Caco-2 (cell line): Measurements from ENCODE around the gene HRH4. TPM values are rescaled to one million over a fixed set of nuclear protein-coding genes. Genes with fewer than 3 reads are reported as not detected.

Experiments
- BruUV-seq: library from RNA; stranded (reverse); fragments of 400-500 nt; replicated peaks from 2 replicates; lab custom pipeline; 2021; lab: Mats Ljungman, UMichigan
- CTCF ChIA-PET: fragments of 300-600 bp; sonication (Branson Sonifier 250); formaldehyde crosslinking; loops from one replicate; lab custom pipeline; 2022; ENCODE audit warnings: antibody characterized with exemption; lab: Charles Lee
- POLR2A ChIA-PET: fragments of 300-600 bp; sonication (Branson Sonifier 250); formaldehyde crosslinking; loops from one replicate; lab custom pipeline; 2022; ENCODE audit warnings: antibody characterized with exemption; lab: Charles Lee
- DNase-seq, 2 experiments: peaks; one replicate each; pipeline versions ENCODE4 v3.0.0 to v3.0.0-alpha.2; 2020 to 2022
- H3K27me3 ChIP-seq: replicated peaks from 2 replicates; pipeline ENCODE4 v1.6.0; 2011; ENCODE audit warnings: low read length; ENCODE audit not compliant: control insufficient read depth, insufficient read depth
- H3K36me3 ChIP-seq: 2 replicates; pipeline ENCODE4 v1.5.1; 2011; ENCODE audit warnings: low read length; ENCODE audit not compliant: control insufficient read depth, insufficient read depth
- H3K4me1 ChIP-seq: fragments of 250-450 bp; sonication (Bioruptor Pico); 2 replicates; pipeline ENCODE4 v1.5.1; 2020; ENCODE audit warnings: mild to moderate bottlenecking
- H3K4me3 ChIP-seq: 2 replicates; pipeline ENCODE4 v1.5.1; 2011; ENCODE audit warnings: low read depth, mild to moderate bottlenecking, control low read depth, low read length
- H3K9me3 ChIP-seq: fragments of 250-450 bp; sonication (Bioruptor Pico); 2 replicates; pipeline ENCODE4 v1.5.1; 2020; ENCODE audit warnings: mild to moderate bottlenecking, moderate library complexity
- H3K27ac Mint-ChIP-seq: one replicate; pipeline ENCODE4 v1.8.0; 2022; ENCODE audit warnings: mixed read lengths; ENCODE audit not compliant: unreplicated experiment
- H3K27me3 Mint-ChIP-seq: one replicate; pipeline ENCODE4 v1.8.0; 2022; ENCODE audit warnings: mixed read lengths; ENCODE audit not compliant: insufficient read depth, unreplicated experiment
- H3K36me3 Mint-ChIP-seq: one replicate; pipeline ENCODE4 v1.8.0; 2022; ENCODE audit warnings: mild to moderate bottlenecking, mixed read lengths; ENCODE audit not compliant: insufficient read depth, unreplicated experiment
- H3K4me1 Mint-ChIP-seq: one replicate; pipeline ENCODE4 v1.8.0; 2022; ENCODE audit warnings: low read depth, mixed read lengths; ENCODE audit not compliant: unreplicated experiment
- H3K4me3 Mint-ChIP-seq: one replicate; pipeline ENCODE4 v1.8.0; 2022; ENCODE audit warnings: mild to moderate bottlenecking, moderate library complexity, mixed read lengths; ENCODE audit not compliant: unreplicated experiment
- H3K9me3 Mint-ChIP-seq: one replicate; pipeline ENCODE4 v1.8.0; 2022; ENCODE audit warnings: mixed read lengths; ENCODE audit not compliant: unreplicated experiment
- CTCF ChIP-seq, 2 experiments: fragments of 200-600 bp in 1 of 2; IDR thresholded peaks; 1 replicate in 1 of 2; 2 replicates in 1 of 2; pipeline versions ENCODE4 v1.5.1 to v1.8.0; 2011 to 2022; ENCODE audit warnings: antibody characterized with exemption in 1 of 2, control low read depth in 1 of 2, inconsistent platforms in 1 of 2, low read depth in 1 of 2, low read length in 1 of 2, mild to moderate bottlenecking in 1 of 2, moderate library complexity in 1 of 2; ENCODE audit not compliant: insufficient read depth in 1 of 2, severe bottlenecking in 1 of 2, unreplicated experiment in 1 of 2
- intact Hi-C: fragments of 100-400 bp; cut with micrococcal nuclease; formaldehyde crosslinking; loops from one replicate; pipeline ENCODE4 v1.10.0; 2022; ENCODE audit not compliant: unreplicated experiment
- total RNA-seq: library from RNA; stranded (reverse); gene quantifications from 2 replicates; pipeline ENCODE4 v1.2.3, GENCODE V29; 2022

The HRH4 gene
- total RNA-seq, 1 experiment from 2014 or later: not detected

- ChIA-PET POLR2A (no interaction called here), CTCF (no interaction called here)
- H3K4me3 Mint-ChIP-seq: no peak overlapping the region
- DNase-seq: no peak
- H3K36me3 ChIP-seq: no peaks in the 10 kb centered on the region
- no TSS peak for BruUV-seq
- no peaks in the 10 kb centered on the region for H3K27me3 Mint-ChIP-seq
- TF ChIP-seq CTCF (IDR thresholded peaks at IDR 0.05; ENCODE audit: insufficient read depth in 1 of 2, low read depth in 1 of 2, low read length in 1 of 2, severe bottlenecking in 1 of 2, unreplicated experiment in 1 of 2): no peak
- H3K27me3 ChIP-seq: no peaks in the 10 kb centered on the region
- no peak overlapping the region for H3K27ac Mint-ChIP-seq
- H3K9me3 Mint-ChIP-seq: no peaks in the 10 kb centered on the region
- intact Hi-C loops: no loop called here
- no peak overlapping the region for H3K4me3 ChIP-seq
- H3K9me3 ChIP-seq: no peaks in the 10 kb centered on the region
- no peaks in the 10 kb centered on the region for H3K4me1 ChIP-seq
- no peaks in the 10 kb centered on the region for H3K4me1 Mint-ChIP-seq
- H3K36me3 Mint-ChIP-seq: no peaks in the 10 kb centered on the region
These were observed 57.1 kb downstream of the HRH4 start for GRCh38 chr18:24517554-24517953.

- intact Hi-C loops: no loop called here
- no peak for TF ChIP-seq CTCF (IDR thresholded peaks at IDR 0.05; ENCODE audit: insufficient read depth in 1 of 2, low read depth in 1 of 2, low read length in 1 of 2, severe bottlenecking in 1 of 2, unreplicated experiment in 1 of 2)
- Histone ChIP-seq H3K4me1 (no peaks in the 10 kb centered on the region), H3K27me3 (no peaks in the 10 kb centered on the region), H3K4me3 (no peak overlapping the region), H3K9me3 (no peaks in the 10 kb centered on the region), H3K36me3 (no peaks in the 10 kb centered on the region)
- no peak for DNase-seq
- H3K4me3 Mint-ChIP-seq: no peak overlapping the region
- H3K27me3 Mint-ChIP-seq: no peaks in the 10 kb centered on the region
- H3K4me1 Mint-ChIP-seq: no peaks in the 10 kb centered on the region
- H3K27ac Mint-ChIP-seq: no peak overlapping the region
- POLR2A ChIA-PET: no interaction called here
- BruUV-seq: no TSS peak
- no peaks in the 10 kb centered on the region for H3K9me3 Mint-ChIP-seq
- H3K36me3 Mint-ChIP-seq: no peaks in the 10 kb centered on the region
- CTCF ChIA-PET: no interaction called here
These were observed 58.2 kb downstream of the HRH4 start for GRCh38 chr18:24518596-24518995.

Other genes with a start within 250 kb of the HRH4 start
- 15.7 and 15.9 TPM in 2 replicates for gene OSBPL1A, start 62.8 kb upstream of the HRH4 start, total RNA-seq
- gene IMPACT, start 34.0 kb upstream of the HRH4 start, total RNA-seq: 20.3 and 20.6 TPM in 2 replicates